Esophagus mucosa (tissue), 1 donor: ENCODE results near the gene PRAMEF13. TPM values are rescaled to one million over a fixed set of nuclear protein-coding genes. Genes with fewer than 3 reads are reported as not detected.
A peak's percentile ranks its signal among the peaks of the same experiment; 100 is the strongest.
"Not testable (repeated sequence)": the region's sequence is repeated elsewhere in the genome, so short reads cannot be mapped to it uniquely, and the experiment has no call there.

Source experiments
- ATAC-seq: fragments of 200-7000 bp; cut with Tn5 transposase; one replicate; pipeline ENCODE4 v1.9.1; 2020
- total RNA-seq: library from RNA; stranded (reverse); gene quantifications from one replicate; pipeline ENCODE4 v1.2.4, GENCODE V29; 2023
- donor health status: DM: yes; HTN: yes; CAD: no.

The PRAMEF13 gene, protein sequence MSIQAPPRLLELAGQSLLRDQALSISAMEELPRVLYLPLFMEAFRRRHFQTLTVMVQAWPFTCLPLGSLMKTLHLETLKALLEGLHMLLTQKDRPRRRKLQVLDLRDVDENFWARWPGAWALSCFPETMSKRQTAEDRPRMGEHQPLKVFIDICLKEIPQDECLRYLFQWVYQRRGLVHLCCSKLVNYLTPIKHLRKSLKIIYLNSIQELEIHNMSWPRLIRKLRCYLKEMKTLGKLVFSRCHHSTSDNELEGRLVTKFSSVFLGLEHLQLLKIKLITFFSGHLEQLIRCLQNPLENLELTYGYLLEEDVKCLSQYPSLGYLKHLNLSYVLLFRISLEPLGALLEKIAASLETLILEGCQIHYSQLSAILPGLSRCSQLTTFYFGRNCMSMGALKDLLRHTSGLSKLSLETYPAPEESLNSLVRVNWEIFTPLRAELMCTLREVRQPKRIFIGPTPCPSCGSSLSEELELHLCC
- not detected for total RNA-seq

- not testable (repeated sequence) for ATAC-seq
Measured at GRCh38 chr1:13201309-13201708, at the start of gene PRAMEF13. Gene PRAMEF13, minus strand, starts transcription at chr1:13201409. Its CDS starts 1,820 bp downstream, at chr1:13199589.

DNA sequence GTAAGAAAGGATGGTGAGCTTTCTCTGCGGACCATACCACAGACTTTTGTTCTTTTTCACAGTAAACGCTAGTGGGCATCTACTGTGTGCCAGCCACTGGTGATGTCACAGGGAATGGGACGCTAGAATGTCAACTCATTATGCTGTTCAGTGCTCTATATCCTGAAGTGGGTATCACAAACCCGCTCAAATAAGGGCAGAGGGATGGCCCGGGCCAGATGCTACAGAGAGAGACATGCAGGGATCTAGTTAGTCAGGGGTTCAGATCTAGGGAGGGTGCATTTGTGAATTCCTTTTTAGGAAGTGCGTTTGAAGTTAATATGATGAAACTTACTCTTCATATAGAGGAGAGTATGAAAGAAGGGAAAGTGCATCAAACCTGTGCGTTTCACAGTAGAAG lies 45.9 kb upstream of the PRAMEF13 start:
- not testable (repeated sequence) for ATAC-seq

DNA sequence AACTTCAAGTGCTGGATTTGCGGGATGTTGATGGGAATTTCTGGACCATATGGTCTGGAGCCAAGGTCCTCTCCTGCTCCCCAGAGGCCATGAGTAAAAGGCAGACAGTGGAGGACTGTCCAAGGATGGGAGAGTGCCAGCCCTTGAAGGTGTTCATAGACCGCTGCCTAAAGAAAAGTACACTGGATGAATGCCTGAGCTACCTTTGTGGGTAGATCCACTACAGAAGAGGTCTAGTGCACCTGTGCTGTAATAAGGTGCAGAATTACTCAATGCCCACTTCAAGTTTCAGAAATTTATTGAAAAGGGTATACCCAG lies 45.3 kb upstream of the PRAMEF13 start:
- not testable (repeated sequence) for ATAC-seq

DNA sequence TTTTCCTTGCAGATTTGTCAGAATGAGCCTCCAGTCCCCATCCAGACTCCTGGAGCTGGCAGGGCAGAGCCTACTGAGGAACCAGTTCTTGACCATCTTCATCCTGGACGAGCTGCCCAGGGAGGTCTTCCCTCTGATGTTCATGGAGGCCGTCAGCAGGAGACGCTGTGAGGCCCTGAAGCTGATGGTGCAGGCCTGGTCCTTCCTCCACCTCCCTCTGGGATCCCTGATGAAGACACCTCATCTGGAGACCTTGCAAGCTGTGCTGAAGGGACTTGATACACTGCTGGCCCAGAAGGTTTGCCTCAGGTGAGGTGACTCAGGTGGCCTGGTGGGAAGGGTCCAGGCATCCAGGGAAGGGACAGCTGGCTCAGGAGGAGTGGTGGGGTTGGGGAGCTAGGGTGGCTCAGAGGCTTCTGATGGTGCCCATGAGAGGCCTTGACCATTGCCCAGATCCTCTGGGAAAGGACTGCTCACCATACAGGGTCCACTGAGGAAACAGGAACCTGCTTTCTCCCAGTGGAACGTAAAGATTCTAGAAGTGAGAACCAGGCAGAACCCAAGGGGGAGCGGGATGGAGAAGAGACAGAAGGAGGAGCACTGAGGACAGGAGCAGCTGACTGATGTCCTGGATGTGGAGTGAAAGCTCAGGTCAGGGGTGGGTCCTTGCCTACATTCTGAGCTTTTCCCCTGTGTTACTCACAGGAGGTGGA lies 44.8 kb upstream of the PRAMEF13 start:
- not testable (repeated sequence) for ATAC-seq

DNA sequence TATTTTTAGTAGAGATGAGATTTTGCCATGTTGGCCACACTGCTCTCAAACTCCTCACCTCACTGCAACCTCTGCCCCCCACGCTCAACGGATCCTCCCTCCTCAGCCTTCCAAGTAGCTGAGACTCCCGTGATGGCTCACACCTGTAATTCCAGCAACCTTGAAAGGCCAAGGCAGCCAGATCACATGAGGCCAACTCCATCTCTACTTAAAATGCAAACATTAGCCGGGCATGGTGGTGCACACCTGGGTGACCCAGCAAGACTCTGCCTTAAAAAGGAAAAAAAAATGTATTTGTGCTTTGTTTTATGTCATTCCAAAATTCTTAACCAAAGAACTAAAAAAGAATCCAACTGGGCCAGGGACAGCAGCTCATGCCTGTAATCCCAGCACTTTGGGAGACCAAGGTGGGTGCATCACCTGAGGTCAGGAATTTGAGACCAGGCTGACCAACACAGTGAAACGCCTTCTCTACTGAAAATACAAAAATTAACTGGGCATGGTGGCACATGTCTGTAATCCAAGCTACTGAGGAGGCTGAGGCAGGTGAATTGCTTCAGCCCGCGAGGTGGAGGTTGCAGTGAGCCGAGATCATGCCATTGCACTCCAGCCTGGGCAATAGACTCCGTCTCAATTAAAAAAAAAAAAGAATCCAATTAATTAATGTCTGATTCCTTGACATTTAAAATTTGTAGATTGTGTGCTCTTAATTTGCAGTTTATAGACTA lies 42.5 kb upstream of the PRAMEF13 start:
- not testable (repeated sequence) for ATAC-seq

GRCh38 chr1:13239633-13240032 lies 38.4 kb upstream of the PRAMEF13 start:
- ATAC-seq: not testable (repeated sequence)

- not testable (repeated sequence) for ATAC-seq
Measured at GRCh38 chr1:13237572-13237971, 36.4 kb upstream of the PRAMEF13 start.

- ATAC-seq: not testable (repeated sequence)
Measured at GRCh38 chr1:13234057-13234456, 32.8 kb upstream of the PRAMEF13 start.

DNA sequence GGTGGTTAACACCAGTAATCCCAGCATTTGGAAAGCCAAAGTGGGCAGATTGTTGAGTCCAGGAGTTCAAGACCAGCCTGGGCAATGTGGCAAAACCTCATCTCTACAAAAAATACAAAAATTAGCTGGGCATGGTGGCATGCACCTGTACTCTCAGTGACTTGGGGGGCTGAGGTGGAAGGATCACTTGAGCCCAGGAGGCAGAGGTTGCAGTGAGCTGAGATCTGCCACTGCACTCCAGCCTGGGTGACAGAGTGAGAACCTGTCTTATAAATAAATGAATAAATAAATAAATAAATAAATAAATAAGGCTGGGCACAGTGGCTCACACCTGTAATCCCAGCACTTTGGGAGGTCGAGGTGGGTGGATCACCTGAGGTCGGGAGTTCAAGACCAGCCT lies 30.8 kb upstream of the PRAMEF13 start:
- not testable (repeated sequence) for ATAC-seq

DNA sequence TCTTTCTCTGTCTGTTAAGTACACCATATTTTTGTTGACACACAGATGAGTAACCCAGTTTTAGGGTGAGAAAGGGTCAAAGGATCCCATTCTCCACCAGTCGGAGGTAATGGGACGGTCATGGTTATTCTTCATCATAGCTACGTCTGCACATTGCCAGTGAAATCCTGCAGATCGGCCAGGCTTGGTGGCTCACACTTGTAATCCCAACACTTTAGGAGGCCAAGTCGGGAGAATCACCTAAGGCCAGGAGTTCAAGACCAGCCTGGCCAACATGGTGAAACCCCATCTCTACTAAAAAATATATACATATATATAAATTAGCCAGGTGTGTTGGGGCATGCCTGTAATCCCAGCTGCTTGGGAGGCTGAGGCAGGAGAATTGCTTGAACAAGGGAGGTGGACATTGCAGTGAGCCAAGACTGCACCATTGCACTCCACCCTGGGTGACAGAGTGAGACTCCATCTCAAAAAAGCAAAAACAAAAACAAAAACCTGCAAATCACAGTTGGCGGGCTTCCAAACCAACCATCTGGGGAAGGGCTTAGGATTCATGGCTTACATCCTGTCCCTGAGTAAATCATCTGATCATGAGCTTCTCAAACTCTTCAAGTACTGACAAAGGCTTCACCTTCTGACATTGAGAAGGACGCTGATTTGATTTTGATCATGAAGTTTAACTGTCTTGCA lies 30.0 kb upstream of the PRAMEF13 start:
- ATAC-seq: not testable (repeated sequence)

GRCh38 chr1:13230601-13231000 lies 29.4 kb upstream of the PRAMEF13 start:
- not testable (repeated sequence) for ATAC-seq

DNA sequence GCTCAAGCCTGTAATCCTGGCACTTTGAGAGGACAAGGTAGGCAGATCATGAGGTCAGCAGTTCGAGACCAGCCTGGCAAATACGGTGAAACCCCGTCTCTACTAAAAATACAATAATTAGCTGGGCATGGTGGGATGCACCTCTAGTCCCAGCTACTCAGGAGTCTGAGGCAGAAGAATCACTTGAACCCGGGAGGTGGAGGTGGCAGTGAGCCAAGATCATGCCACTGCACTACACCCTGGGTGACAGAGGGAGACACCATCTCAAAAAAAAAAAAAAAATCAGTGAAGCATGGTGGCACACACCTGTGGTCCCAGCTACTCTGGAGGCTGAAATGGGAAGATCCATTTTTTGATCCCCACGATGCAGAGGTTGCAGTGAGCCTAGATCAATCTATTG lies 28.9 kb upstream of the PRAMEF13 start:
- ATAC-seq: not testable (repeated sequence)

- peak; percentile 40 for ATAC-seq
Measured at GRCh38 chr1:13228343-13228781, 27.2 kb upstream of the PRAMEF13 start.

DNA sequence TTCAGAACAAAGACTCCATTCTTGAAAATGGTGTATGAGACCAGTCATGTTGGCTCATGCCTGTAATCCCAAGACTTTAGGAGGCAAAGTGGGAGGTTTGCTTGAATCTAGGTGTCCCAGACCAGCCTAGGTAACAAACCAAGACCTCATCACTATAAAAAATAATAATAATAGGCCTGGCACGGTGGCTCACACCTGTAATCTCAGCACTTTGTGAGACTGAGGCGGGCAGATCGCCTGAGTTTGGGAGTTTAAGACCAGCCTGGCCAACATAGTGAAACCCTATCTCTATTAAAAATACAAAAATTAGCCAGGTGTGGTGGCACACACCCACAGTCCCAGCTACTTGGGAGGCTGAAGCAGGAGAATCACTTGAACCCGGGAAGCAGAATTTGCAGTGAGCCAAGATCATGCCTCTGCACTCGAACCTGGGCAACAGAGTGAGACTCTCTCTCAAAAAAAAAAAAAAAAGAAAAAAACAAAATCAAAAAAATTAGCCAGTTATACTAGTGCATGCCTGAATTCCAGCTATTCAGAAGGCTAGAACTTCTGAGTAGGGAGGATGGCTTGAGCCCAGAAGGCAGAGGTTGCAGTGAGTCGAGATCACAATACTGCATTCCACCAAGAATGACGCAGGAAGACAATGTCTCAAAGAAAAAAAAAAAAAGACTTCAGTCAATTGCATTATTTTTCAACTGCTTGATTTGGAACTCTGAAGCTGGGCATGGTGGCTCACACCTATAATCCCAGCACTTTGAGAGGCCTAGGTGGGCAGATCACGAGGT lies 26.3 kb upstream of the PRAMEF13 start:
- ATAC-seq: not testable (repeated sequence)

DNA sequence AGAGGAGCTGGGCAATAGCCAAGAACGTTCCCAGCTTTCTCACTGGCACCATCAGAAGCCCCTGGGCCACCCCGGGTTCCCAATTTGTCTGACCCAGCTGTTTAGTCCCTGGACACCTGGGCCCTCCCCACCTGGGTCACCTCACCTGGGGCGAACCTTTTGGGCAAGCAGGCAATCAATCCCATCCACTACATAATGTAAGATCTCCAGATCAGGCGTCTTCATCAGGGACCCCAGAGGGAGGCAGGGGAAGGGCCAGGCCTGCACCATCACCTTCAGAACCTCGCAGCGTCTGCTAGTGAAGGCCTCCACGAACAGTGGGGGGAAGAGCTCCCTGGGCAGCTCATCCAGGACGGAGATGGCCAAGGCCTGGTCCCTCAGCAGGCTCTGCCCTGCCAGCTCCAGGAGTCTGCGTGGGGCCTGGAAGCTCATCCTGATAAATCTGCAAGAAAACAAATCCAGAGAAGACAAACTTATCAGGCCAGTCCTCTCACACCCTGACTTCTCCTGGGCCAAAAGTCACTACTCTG lies 24.5 kb upstream of the PRAMEF13 start, which contains the start of gene PRAMEF18:
PRAMEF18 (minus strand) TSS at position 480 of the 530 bp plus-strand sequence; CDS start at position 432, 48 bp downstream.
- not testable (repeated sequence) for ATAC-seq

DNA sequence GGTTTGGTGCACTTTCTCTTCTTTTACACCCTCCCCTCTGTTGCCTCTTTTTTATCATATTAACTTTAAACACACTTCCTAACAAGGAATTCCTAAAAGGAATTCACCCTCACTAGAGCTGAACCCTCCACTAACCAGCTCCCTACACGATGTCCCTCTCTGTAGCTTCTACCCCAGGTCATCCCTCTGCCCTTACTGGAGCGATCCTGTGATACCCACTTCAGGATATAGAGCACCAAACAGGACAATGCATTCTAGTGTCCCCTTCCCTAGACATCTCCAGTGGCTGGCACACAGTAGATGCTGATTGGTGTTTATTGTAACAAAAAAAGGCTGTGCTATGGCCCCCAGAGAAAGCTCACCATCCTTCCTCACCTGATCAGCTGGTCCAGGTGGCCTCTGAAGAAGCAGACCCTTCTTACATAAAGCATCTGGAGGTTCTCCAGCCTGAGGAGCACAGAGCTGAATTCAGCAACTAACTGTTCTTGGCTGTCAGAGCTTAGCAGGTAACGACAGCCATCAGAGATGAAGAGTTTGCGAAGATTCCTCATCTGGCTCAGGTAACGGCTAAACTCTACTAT lies 23.4 kb upstream of the PRAMEF13 start:
- ATAC-seq: peak; percentile 22

- not testable (repeated sequence) for ATAC-seq
Measured at GRCh38 chr1:13222788-13223187, 21.6 kb upstream of the PRAMEF13 start.

GRCh38 chr1:13219203-13219602 lies 18.0 kb upstream of the PRAMEF13 start:
- not testable (repeated sequence) for ATAC-seq

DNA sequence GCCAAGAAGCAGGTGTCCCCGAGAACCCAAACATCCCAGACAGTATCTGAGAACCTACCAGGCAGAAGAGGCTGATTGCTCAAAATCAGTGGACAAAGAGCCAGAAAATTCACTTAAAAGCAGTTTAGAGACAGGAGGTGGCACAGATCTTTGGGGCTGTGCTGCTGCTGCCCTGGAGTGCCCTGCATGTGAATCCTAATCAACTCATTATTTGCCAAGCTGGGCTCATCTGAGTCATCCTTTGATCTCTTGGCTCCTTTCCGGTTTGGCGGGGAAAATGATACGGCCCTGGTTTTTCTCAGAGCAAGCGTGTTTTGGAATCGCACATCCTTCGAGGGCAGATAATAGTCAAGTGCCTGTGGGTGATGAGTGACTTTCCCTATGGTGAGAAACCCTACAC lies 15.4 kb upstream of the PRAMEF13 start:
- not testable (repeated sequence) for ATAC-seq

DNA sequence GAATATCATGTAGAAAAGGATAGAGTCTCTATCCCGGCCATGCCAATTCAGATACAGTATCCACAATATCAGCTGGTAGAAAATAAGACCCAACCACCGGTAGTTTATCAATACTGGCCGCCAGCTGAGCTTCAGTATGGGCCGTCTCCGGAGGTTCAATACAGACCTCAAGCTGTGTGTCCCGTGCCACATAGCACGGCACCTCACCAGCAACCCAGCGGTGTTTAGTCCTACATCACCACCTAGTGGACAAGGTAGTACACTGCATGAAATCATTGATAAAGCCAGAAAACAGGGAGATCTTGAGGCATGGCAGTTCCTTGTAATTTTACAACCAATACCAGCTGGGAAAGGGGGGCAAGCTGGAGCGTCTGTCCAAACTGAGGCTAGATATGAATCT lies 7.5 kb upstream of the PRAMEF13 start:
- not testable (repeated sequence) for ATAC-seq

- not testable (repeated sequence) for ATAC-seq
Measured at GRCh38 chr1:13171548-13171947, 29.7 kb downstream of the PRAMEF13 start, which contains the start of gene PRAMEF9. Gene PRAMEF9, plus strand, starts transcription at chr1:13171848. Its CDS starts 3,433 bp downstream, at chr1:13175281.
